ENCODE data around the gene SH3BP4.

SH3BP4 gene

DNA sequence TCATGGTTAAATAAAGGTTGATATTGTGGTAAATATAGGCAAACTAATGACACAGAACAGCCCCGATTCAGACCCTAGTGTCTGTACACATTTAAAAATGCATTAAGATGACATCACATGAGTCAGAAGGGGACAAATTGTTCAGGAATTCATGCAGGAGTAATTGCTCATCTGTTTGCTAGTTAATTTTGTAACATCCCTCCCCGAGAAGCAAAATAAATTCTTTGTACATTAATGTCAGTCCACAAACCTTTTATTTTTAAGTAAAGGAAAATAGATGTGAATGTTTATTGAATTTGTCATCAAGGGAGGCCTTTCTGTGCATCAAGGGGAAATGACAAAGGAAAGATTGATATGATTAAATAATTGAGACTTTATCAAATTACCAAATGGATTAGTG lies 69.9 kb downstream of the SH3BP4 start:
- DNase-seq: no peak

DNA sequence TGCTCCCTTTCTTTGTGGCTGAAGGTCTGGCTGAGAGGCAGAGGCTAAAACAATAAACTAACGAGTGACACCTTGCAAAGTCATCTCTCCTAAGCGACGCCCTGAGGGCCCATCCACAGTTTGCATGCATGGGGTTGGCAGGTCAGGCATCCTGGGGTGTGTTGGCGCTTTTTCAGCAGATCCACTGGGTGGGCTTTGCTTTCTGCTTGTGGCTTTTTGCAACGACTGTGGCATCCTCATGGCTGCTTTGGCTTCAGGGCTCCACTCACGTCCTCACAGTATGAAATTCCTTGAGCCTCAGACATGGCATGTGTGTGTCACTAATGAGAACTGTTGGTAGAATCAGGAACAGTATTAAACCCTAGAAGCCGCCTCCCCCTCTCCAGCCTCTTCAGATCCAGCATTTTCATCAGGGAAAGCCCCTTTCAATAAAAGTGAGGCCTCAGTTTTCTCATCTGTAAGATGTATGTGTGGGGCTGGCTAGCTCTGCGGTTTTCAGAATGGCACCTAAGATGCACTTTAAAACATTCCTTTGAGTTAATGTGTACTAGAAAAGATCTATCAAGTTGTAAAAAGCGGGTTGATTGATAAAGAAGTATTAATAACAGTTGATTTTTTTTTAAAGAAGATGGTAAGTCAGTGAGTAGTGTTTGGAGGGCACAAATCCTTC lies 72.5 kb downstream of the SH3BP4 start:
- DNase-seq: no peak

GRCh38 chr2:235024931-235025773 lies 73.3 kb downstream of the SH3BP4 start:
- DNase-seq: no peak

DNA sequence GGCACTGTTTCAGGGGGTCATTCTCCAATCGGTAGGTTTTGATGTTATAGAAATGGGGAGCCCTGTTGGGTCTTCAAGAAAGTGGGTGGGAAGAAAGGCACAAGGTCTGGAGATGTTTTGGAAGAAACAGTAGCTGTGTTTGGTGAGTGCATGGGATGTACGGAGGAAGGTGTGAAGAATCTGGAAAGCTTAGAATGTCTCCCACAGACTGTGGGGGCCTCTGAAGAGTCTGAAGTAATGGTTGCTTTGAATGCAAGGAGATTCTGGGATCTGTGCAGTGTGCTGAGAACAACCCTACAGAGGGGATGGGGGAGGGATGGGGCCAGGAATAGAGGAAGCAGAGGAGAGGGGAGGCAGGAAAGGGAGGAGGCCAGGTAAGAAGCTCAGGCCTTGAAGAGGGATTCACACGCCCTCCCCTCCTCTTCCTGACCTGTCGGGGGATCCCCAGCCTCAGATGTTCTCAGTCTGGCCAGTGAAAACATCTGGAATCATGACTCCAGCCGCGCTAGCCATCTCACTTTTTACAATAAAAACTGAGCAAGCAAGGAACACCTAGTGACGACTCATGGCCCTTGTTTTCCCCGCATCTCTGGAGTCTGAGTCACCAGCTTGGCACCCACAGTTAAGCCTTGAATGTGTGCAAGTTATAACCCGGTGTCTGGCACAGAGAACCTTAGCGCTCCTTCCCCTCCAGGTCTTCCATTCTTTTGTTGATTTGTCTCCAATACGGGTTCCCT lies 74.2 kb downstream of the SH3BP4 start:
- DNase-seq: no peak

GRCh38 chr2:235026649-235027557 lies 75.1 kb downstream of the SH3BP4 start:
- no peak for DNase-seq

DNA sequence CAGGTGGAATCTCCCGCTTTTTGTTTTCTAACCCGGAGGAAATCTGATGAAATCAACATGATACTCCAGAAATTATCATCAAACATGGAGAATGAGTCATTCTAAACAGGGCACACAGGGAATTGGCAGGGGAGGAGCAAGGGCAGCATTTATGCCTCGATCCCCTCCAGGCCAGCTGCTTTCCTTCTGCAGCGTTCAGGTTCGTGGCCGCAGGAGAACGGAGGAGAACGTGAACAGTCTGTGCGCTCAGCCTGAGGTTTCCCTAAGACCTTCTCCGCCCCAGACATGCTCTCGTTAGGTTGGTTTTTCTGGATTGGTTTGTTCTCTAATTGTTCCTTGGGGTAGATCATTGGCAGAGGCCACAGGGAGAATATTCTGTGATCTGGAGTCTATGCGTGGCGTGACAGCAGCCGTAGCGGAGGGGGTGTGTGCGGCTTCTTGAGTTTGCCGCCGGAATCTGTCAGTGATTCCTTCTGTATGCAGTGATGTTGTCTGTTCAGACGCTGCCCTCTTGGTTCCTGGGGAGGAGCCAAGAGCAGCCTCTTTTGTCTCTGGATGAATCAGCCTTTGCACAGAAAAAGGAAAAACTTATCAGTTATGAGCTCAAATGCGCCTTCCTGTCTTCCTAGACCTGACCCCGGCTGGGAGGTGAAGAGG lies 75.9 kb downstream of the SH3BP4 start:
- DNase-seq: no peak

GRCh38 chr2:235028646-235029045 lies 76.8 kb downstream of the SH3BP4 start:
- DNase-seq: no peak

- no peak for DNase-seq
These were observed 77.2 kb downstream of the SH3BP4 start for GRCh38 chr2:235029054-235029453.

- no peak for DNase-seq
These were observed 78.3 kb downstream of the SH3BP4 start for GRCh38 chr2:235030126-235030525.

- DNase-seq: no peak
These were observed 79.1 kb downstream of the SH3BP4 start for GRCh38 chr2:235030936-235031335.

GRCh38 chr2:235031686-235032373 lies 80.0 kb downstream of the SH3BP4 start:
- DNase-seq: no peak

- DNase-seq: no peak
These were observed 80.6 kb downstream of the SH3BP4 start for GRCh38 chr2:235032466-235032865.

GRCh38 chr2:235032949-235033348 lies 81.1 kb downstream of the SH3BP4 start:
- DNase-seq: no peak

DNA sequence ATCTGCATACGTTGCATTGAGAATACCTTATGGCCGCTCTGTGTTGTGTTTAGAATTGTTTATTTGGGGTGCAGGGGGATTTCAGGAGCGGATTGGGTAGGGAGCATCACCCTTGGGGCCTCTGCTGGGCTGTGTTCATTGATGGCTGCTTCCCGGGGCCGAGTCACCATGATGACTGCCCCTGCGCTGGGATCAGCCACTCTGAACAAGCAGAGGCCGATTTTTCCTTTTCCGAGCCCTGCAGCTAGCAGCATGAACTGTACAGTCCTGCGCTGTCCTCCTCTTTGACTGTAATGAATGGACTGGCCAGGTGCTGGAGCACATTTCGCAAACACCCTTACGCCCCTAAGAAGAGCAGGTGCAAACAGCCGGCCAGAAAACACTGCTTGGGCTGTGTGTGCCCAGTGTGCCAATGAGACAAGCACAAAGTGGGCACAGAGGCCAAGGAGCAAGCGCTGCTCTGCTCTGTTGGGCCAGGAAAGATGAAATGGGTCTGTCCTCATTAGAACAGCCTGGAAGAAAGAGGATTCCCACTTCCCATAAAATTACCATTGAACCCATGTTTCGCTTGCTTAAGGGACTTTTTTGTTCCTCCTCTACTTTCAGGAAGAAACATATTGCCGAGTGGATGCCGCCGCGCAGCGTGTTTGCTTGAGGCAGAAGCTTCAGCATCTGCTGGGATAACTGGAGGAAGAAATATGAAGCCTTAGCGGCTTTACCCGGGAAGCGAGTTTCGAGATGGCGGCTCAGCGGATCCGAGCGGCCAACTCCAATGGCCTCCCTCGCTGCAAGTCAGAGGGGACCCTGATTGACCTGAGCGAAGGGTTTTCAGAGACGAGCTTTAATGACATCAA lies 82.7 kb downstream of the SH3BP4 start:
- no peak for DNase-seq

DNA sequence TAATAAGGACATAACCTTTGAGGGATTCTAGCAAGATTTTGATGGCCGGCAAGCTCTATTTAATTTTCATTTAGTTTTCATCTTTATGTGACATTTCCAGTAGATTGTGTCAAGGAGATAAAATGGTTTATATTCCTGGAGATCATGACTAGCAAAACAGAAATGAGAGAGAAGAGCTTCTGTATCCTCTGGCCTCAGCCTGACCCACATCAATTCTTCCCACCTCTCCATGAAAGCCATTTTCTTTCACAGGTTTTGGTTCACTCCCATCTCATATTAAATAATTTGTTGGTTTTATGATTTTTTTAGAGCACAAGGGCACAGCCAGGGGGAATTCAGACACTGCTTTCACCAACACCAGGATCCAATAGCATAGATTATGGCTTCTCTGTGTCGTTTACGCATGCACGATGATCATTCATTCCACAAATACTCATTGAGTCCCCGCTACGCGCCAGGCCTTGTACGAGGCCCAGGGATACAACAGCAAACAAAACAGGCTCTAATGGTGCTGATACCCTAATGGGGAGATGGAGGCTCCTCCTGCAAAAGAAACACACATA lies 85.9 kb downstream of the SH3BP4 start:
- no peak for DNase-seq

GRCh38 chr2:235041221-235041917 lies 89.6 kb downstream of the SH3BP4 start:
- no peak for DNase-seq

DNA sequence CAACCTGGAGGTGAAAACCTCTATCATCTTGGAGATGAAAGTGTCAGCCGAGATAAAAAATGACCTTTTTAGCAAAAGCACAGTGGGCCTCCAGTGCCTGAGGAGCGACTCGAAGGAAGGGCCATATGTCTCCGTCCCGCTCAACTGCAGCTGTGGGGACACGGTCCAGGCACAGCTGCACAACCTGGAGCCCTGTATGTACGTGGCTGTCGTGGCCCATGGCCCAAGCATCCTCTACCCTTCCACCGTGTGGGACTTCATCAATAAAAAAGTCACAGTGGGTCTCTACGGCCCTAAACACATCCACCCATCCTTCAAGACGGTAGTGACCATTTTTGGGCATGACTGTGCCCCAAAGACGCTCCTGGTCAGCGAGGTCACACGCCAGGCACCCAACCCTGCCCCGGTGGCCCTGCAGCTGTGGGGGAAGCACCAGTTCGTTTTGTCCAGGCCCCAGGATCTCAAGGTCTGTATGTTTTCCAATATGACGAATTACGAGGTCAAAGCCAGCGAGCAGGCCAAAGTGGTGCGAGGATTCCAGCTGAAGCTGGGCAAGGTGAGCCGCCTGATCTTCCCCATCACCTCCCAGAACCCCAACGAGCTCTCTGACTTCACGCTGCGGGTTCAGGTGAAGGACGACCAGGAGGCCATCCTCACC lies 90.2 kb downstream of the SH3BP4 start:
- DNase-seq: no peak

GRCh38 chr2:235042576-235043515 lies 91.0 kb downstream of the SH3BP4 start:
- no peak for DNase-seq

Data from activated CD4-positive, alpha-beta T cell treated with anti-CD3 and anti-CD28 coated beads, Interleukin-10, Interleukin-2, amounts not matched to agents 100 ng/mL and 50 ng/mL, durations not matched to agents 16 hours and 8 hours (primary cell).